Karpas-422 (cell line): ENCODE data around the gene TRPM2. TPM values are rescaled to one million over a fixed set of nuclear protein-coding genes. Genes with fewer than 3 reads are reported as not detected.
A peak's percentile ranks its signal among the peaks of the same experiment; 100 is the strongest.
"Not testable (repeated sequence)": the region's sequence is repeated elsewhere in the genome, so short reads cannot be mapped to it uniquely, and the experiment has no call there.

Source experiments
- DNase-seq: peaks from one replicate; pipeline ENCODE4 v3.0.0-alpha.2; 2015
- H2AFZ ChIP-seq: fragments of 200-600 bp; sonication (generic); 2 replicates; pipeline ENCODE4 v1.6.1; 2014; ENCODE audit warnings: antibody characterized with exemption, low read length, mixed read lengths
- H3K27ac ChIP-seq: fragments of 200-600 bp; sonication (generic); 2 replicates; pipeline ENCODE4 v1.5.1; 2014; ENCODE audit warnings: mild to moderate bottlenecking, low read length, moderate library complexity
- H3K27me3 ChIP-seq: fragments of 200-600 bp; sonication (generic); 2 replicates; pipeline ENCODE4 v1.6.1; 2014; ENCODE audit warnings: low read length, mixed read lengths
- H3K36me3 ChIP-seq: fragments of 200-600 bp; sonication (generic); 2 replicates; pipeline ENCODE4 v1.6.1; 2014; ENCODE audit warnings: low read length, mixed read lengths; ENCODE audit not compliant: insufficient read depth
- H3K4me1 ChIP-seq: fragments of 200-600 bp; sonication (generic); 2 replicates; pipeline ENCODE4 v1.6.1; 2014; ENCODE audit warnings: mild to moderate bottlenecking, low read length, mixed read lengths
- H3K4me2 ChIP-seq: fragments of 200-600 bp; sonication (generic); 2 replicates; pipeline ENCODE4 v1.6.1; 2014; ENCODE audit warnings: low read length, low read depth, mild to moderate bottlenecking; ENCODE audit not compliant: poor library complexity, severe bottlenecking
- H3K4me3 ChIP-seq: fragments of 200-600 bp; sonication (generic); 2 replicates; pipeline ENCODE4 v1.5.1; 2014; ENCODE audit warnings: mild to moderate bottlenecking, antibody characterized with exemption, low read length, mixed read lengths
- H3K79me2 ChIP-seq: fragments of 200-600 bp; sonication (generic); 2 replicates; pipeline ENCODE4 v1.6.1; 2014; ENCODE audit warnings: mild to moderate bottlenecking, low read length, mixed read lengths
- H3K9ac ChIP-seq: fragments of 200-600 bp; sonication (generic); 2 replicates; pipeline ENCODE4 v1.6.0; 2014; ENCODE audit warnings: low read length
- H3K9me2 ChIP-seq: fragments of 200-600 bp; sonication (generic), shearing (Covaris generic); replicated peaks from 2 replicates; pipeline ENCODE4 v1.6.0; 2014; ENCODE audit warnings: mild to moderate bottlenecking, low read length, moderate library complexity; ENCODE audit not compliant: insufficient read depth
- H3K9me3 ChIP-seq: fragments of 300-700, 200-600 bp; sonication (generic); 2 replicates; pipeline ENCODE4 v1.6.1; 2014; ENCODE audit warnings: low read length, mixed read lengths
- H4K20me1 ChIP-seq: fragments of 200-600 bp; sonication (generic); 2 replicates; pipeline ENCODE4 v1.6.1; 2014; ENCODE audit warnings: mild to moderate bottlenecking, antibody characterized with exemption, low read length, low read depth; ENCODE audit not compliant: insufficient read depth
- total RNA-seq: library from RNA; depleted of rRNA; stranded (reverse); fragments of >200 nt; shearing (Covaris generic); gene quantifications from 2 replicates; pipeline ENCODE4 v1.2.3, GENCODE V29; 2014; ENCODE audit warnings: low replicate concordance

The TRPM2 gene
- total RNA-seq, 1 experiment from 2014 or later: not detected

DNA sequence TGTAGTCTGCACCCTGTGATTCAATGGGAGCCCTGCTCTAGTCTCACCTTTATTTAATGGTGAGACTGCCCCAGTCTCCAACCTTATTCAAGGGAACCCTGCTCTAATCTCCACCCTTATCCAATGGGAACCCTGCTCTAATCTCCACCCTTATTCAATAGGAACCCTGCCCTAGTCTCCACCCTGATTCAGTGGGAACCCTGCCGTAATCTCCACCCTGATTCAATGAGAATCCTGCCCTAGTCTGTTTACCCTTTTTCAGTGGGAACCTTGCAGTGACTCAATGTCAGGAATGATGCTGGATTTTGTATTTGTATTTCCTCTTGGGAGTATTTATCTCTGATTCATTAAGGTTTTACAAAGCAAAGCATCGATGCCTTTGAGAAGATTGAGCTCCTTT, 39.5 kb downstream of the TRPM2 start:
- Histone ChIP-seq H2AFZ (no peak overlapping the region), H3K9me3 (no peaks in the 10 kb centered on the region), H3K79me2 (no peaks in the 10 kb centered on the region), H3K9ac (no peak overlapping the region), H4K20me1 (no peaks in the 10 kb centered on the region), H3K4me2 (no peak overlapping the region), H3K27ac (no peak overlapping the region), H3K27me3 (no peaks in the 10 kb centered on the region), H3K4me3 (no peak overlapping the region), H3K9me2 (no peaks in the 10 kb centered on the region), H3K36me3 (no peaks in the 10 kb centered on the region), H3K4me1 (no peaks in the 10 kb centered on the region)
- peak; percentile 2 for DNase-seq

DNA sequence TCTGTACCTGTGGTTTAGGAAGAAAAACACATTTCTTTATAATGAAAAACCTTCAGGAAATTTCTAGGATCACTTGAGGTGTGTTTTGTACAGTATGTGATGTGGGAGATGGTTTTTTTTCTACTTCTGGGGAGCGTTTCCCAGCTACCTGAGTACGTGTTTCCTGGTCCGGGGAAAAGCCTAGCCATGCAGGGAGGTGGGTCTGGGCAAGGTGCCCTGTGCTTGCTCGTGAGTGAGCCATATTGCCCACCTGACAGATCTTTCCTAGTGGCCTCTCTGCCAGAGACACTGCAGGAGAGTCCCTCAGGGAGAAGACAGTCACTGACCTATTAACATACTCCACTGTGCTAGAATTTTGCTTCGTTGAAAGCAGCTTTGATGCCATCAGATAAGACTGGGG, 41.3 kb downstream of the TRPM2 start:
- Histone ChIP-seq H2AFZ (no peak overlapping the region), H3K9me2 (no peaks in the 10 kb centered on the region)

DNA sequence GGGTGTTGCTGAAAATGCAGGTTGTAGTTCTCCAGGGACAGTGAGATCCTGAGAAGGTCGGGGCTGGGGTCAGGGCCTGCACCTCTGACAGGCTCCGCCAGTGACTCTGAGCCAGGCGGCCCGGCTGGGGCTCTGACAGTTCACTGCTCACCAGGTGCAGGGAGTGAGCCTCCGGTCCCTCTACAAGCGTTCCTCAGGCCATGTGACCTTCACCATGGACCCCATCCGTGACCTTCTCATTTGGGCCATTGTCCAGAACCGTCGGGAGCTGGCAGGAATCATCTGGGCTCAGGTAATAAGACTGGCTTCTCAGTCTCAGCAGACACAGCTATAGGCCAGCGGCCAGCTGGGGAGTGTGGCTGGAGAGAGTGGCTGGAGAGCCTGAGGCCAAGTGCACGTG, 41.8 kb downstream of the TRPM2 start:
- H3K36me3 ChIP-seq: no peaks in the 10 kb centered on the region
- H3K9me2 ChIP-seq: no peaks in the 10 kb centered on the region
- H3K79me2 ChIP-seq: no peaks in the 10 kb centered on the region
- H3K9ac ChIP-seq: no peak overlapping the region
- no peak overlapping the region for H2AFZ ChIP-seq
- H3K27me3 ChIP-seq: no peaks in the 10 kb centered on the region
- H3K4me1 ChIP-seq: no peaks in the 10 kb centered on the region
- no peak overlapping the region for H3K4me2 ChIP-seq
- no peaks in the 10 kb centered on the region for H4K20me1 ChIP-seq
- DNase-seq: peak; percentile 7
- no peak overlapping the region for H3K4me3 ChIP-seq
- no peaks in the 10 kb centered on the region for H3K9me3 ChIP-seq
- H3K27ac ChIP-seq: no peak overlapping the region

More for the DNA sequence above, 41.3 kb downstream of the TRPM2 start:
- peak; percentile 29 for DNase-seq
- H3K79me2 ChIP-seq: no peaks in the 10 kb centered on the region
- H3K4me3 ChIP-seq: no peak overlapping the region
- no peak overlapping the region for H3K9ac ChIP-seq
- no peaks in the 10 kb centered on the region for H3K36me3 ChIP-seq
- H3K27ac ChIP-seq: no peak overlapping the region
- no peaks in the 10 kb centered on the region for H3K4me1 ChIP-seq
- H3K4me2 ChIP-seq: no peak overlapping the region
- no peaks in the 10 kb centered on the region for H3K9me3 ChIP-seq
- H4K20me1 ChIP-seq: no peaks in the 10 kb centered on the region
- H3K27me3 ChIP-seq: no peaks in the 10 kb centered on the region

DNA sequence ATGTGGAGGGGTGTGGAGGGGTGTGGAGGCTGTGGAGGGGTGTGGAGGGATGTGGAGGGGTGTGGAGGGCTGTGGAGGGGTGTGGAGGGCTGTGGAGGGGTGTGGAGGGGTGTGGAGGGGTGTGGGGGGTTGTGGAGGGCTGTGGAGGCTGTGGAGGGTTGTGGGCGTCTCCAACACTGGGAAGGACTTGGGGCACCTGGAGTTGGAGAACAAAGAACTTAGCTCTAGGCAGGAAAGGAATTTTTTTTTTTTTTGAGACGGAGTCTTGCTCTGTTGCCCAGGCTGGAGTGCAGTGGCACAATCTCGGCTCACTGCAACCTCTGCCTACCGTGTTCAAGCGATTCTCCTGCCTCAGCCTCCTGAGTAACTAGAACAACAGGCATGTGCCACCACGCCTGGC, 43.4 kb downstream of the TRPM2 start:
- H3K79me2 ChIP-seq, H2AFZ ChIP-seq, H3K9me3 ChIP-seq, H3K4me2 ChIP-seq, H3K9ac ChIP-seq, H3K27ac ChIP-seq, H3K27me3 ChIP-seq, H3K36me3 ChIP-seq, H3K9me2 ChIP-seq, H3K4me1 ChIP-seq, DNase-seq, H3K4me3 ChIP-seq, H4K20me1 ChIP-seq: not testable (repeated sequence)

DNA sequence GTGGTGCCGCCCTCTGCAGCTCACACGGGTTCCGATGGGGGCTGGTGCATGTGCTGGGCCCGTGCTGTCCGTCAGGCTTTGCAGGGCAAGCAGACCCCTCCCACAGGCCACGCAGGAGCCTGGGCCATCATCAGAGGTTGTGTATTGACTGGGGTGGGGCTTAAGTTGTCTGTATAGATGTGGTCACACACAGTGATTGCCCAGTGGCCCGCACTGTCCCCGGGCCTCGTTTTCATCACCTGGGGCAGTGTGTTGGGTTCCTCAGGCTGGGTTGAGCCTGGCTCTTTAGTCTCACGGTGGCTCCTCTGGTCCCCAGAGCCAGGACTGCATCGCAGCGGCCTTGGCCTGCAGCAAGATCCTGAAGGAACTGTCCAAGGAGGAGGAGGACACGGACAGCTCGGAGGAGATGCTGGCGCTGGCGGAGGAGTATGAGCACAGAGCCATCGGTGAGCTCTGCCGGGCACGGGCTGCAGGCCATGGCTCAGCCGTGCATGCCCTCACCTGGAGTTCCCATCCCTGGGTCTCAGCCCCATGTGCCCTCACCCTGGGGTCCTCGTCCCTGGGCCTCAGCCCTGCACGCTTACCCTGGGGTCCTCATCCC, 44.1 kb downstream of the TRPM2 start:
- Histone ChIP-seq H3K9ac (no peak overlapping the region), H3K4me1 (no peaks in the 10 kb centered on the region), H3K4me3 (no peak overlapping the region), H4K20me1 (no peaks in the 10 kb centered on the region), H3K27me3 (no peaks in the 10 kb centered on the region), H3K27ac (no peak overlapping the region), H3K9me3 (no peaks in the 10 kb centered on the region), H3K4me2 (no peak overlapping the region), H2AFZ (no peak overlapping the region), H3K79me2 (no peaks in the 10 kb centered on the region), H3K9me2 (no peaks in the 10 kb centered on the region), H3K36me3 (no peaks in the 10 kb centered on the region)
- no peak for DNase-seq

DNA sequence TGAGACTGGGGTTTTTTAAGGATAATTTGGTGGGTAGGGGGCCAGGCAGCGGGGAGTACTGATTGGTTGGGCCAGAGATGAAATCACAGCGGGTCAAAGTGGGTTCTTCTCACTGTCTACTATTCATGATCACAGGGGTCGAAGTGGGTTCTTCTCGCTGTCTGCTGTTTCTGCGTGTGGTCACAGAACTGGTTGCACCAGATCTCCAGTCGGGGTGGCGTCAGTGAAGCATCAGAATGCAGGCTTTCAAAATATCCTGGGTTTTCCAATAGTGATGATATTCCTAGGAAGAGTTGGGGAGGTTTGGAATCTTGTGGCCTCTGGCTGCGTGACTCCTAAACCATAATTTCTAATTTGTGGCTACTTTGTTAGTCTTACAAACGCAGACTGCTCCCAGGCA, 45.1 kb downstream of the TRPM2 start:
- H3K36me3 ChIP-seq: no peaks in the 10 kb centered on the region

DNA sequence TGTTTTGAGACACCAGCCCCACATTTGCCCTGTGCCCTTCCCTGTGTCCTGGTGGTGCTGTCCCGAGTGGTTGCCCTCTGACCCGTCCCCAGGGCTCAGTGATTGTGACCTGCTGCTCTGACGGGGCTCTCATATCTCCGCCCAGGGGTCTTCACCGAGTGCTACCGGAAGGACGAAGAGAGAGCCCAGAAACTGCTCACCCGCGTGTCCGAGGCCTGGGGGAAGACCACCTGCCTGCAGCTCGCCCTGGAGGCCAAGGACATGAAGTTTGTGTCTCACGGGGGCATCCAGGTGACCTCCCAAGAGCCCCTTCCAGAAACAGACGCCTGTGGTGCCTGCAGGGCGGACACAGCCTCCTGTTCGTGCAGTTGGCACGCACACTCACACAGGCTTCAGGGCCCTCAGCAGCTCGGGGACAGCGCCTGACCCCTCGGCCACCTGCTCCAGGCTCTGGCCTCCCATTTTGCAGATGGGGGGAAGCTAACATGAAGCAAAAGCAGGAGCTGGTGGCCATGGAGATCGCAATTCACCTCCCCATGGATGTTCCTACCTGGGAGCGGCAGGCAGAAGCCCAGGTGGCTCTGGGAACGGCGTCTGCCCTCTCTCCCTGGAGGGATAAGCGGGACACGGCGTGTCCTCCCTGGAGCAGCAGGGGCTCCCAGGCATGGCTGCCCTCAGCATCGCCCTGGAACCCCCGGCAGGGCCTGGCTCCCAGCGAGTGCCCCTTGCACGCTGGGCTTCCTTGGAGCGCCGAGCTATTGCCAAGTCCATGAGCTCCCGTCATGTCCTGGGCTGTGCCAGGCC, 45.9 kb downstream of the TRPM2 start:
- H3K9me2 ChIP-seq: no peaks in the 10 kb centered on the region
- H3K9ac ChIP-seq: no peak overlapping the region
- no peak overlapping the region for H2AFZ ChIP-seq
- no peak overlapping the region for H3K4me2 ChIP-seq
- no peaks in the 10 kb centered on the region for H3K27me3 ChIP-seq
- H3K36me3 ChIP-seq: no peaks in the 10 kb centered on the region
- no peaks in the 10 kb centered on the region for H4K20me1 ChIP-seq
- no peaks in the 10 kb centered on the region for H3K4me1 ChIP-seq
- no peak overlapping the region for H3K27ac ChIP-seq
- no peak for DNase-seq
- H3K79me2 ChIP-seq: no peaks in the 10 kb centered on the region
- peaks cover 11% of the 10 kb centered on the region for H3K9me3 ChIP-seq
- H3K4me3 ChIP-seq: no peak overlapping the region

More for the DNA sequence above, 45.1 kb downstream of the TRPM2 start:
- no peak overlapping the region for H3K9ac ChIP-seq
- no peaks in the 10 kb centered on the region for H4K20me1 ChIP-seq
- H3K27me3 ChIP-seq: no peaks in the 10 kb centered on the region
- H3K79me2 ChIP-seq: no peaks in the 10 kb centered on the region
- peaks cover 3% of the 10 kb centered on the region for H3K9me3 ChIP-seq
- no peak overlapping the region for H3K4me3 ChIP-seq
- no peaks in the 10 kb centered on the region for H3K9me2 ChIP-seq
- H3K4me1 ChIP-seq: no peaks in the 10 kb centered on the region
- no peak for DNase-seq
- no peak overlapping the region for H3K4me2 ChIP-seq
- H3K27ac ChIP-seq: no peak overlapping the region
- no peak overlapping the region for H2AFZ ChIP-seq

DNA sequence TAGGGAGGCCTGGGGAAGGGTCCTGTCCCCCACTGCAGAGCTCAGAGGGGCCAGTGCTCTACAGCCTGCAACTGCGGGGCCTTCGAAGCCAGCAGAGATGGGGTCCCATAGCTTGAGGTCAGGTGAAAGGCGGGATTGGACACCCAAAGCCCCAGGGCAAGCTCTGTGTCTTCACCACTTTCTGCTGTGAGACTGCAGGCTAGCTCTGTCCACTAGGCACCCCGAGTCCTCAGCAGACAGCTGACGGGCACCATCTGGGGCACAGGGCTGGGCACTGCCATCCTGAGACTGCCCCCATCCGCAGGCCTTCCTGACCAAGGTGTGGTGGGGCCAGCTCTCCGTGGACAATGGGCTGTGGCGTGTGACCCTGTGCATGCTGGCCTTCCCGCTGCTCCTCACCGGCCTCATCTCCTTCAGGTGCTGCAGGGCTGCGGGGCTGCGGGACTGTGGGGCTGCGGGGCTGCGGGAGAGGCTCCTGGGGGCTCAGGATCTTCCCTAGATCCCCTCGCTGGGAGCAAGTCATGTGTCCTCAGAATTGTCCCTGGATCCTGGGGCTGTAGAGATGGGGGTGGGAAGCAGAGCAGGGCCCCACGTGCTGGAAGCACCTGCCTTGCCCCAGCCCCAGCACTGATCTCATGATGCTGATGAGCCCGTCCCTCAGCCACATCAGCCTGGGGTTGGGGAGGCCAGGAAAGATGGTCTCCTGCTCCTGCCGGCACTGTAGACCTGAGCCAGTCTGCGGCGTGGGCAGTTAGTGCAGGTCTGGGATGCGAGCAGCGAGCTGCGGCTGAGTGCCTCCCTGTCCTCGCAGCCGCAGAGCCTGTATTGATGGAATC, 46.8 kb downstream of the TRPM2 start:
- no peaks in the 10 kb centered on the region for H3K9me2 ChIP-seq
- H3K9ac ChIP-seq: no peak overlapping the region
- no peak overlapping the region for H3K4me2 ChIP-seq
- H2AFZ ChIP-seq: no peak overlapping the region
- H4K20me1 ChIP-seq: no peaks in the 10 kb centered on the region
- H3K4me3 ChIP-seq: no peak overlapping the region
- no peak for DNase-seq
- H3K79me2 ChIP-seq: no peaks in the 10 kb centered on the region
- H3K27me3 ChIP-seq: no peaks in the 10 kb centered on the region
- H3K4me1 ChIP-seq: no peaks in the 10 kb centered on the region
- peaks cover 12% of the 10 kb centered on the region for H3K9me3 ChIP-seq
- H3K36me3 ChIP-seq: no peaks in the 10 kb centered on the region
- no peak overlapping the region for H3K27ac ChIP-seq
